NK-92 (cell line): ENCODE data around the gene NPHS1.

Experiments
- DNase-seq: peaks from one replicate; lab custom pipeline; 2025; ENCODE audit not compliant: unreplicated experiment; lab: John Stamatoyannopoulos, UW

Gene NPHS1

GRCh38 chr19:35789195-35789977 is 62.9 kb downstream of the NPHS1 start:
- DNase-seq, result no peak

GRCh38 chr19:35788205-35788960 is 63.9 kb downstream of the NPHS1 start:
- DNase-seq, result no peak

GRCh38 chr19:35787227-35787799 is 65.0 kb downstream of the NPHS1 start:
- DNase-seq, result no peak

GRCh38 chr19:35786299-35787160 is 65.8 kb downstream of the NPHS1 start:
- DNase-seq, result no peak

- DNase-seq, result no peak
These were observed 67.0 kb downstream of the NPHS1 start for GRCh38 chr19:35785339-35785627.

GRCh38 chr19:35784503-35785338 is 67.6 kb downstream of the NPHS1 start:
- no peak for DNase-seq

- no peak for DNase-seq
These were observed 68.6 kb downstream of the NPHS1 start for GRCh38 chr19:35783469-35784434.

- DNase-seq, result no peak
These were observed 69.7 kb downstream of the NPHS1 start for GRCh38 chr19:35782589-35782988.

- no peak for DNase-seq
These were observed 70.7 kb downstream of the NPHS1 start for GRCh38 chr19:35781650-35782049.

- no peak for DNase-seq
These were observed 71.6 kb downstream of the NPHS1 start for GRCh38 chr19:35780717-35781116.

GRCh38 chr19:35780058-35780457 is 72.2 kb downstream of the NPHS1 start:
- DNase-seq, result no peak

- DNase-seq, result no peak
These were observed 73.3 kb downstream of the NPHS1 start for GRCh38 chr19:35779033-35779432.

- no peak for DNase-seq
These were observed 74.3 kb downstream of the NPHS1 start for GRCh38 chr19:35777961-35778360.

- DNase-seq, result no peak
These were observed 75.0 kb downstream of the NPHS1 start for GRCh38 chr19:35777086-35777841.

GRCh38 chr19:35776102-35776788 is 76.1 kb downstream of the NPHS1 start:
- DNase-seq, result no peak
